GM19372 (cell line): ENCODE data around the gene MTR.

ENCODE experiments used
- ATAC-seq: cut with Tn5 transposase; IDR thresholded peaks from one replicate; pipeline ENCODE4 v1.9.1; 2021; ENCODE audit warnings: mild to moderate bottlenecking, low read depth, moderate library complexity; ENCODE audit not compliant: unreplicated experiment

The MTR gene

GRCh38 chr1:236773919-236774318, 21.2 kb upstream of the MTR start:
- no peak for ATAC-seq

GRCh38 chr1:236774926-236775325, 20.2 kb upstream of the MTR start:
- ATAC-seq = no peak

GRCh38 chr1:236779312-236779711, 15.8 kb upstream of the MTR start:
- no peak for ATAC-seq

GRCh38 chr1:236785477-236785876, 9.6 kb upstream of the MTR start:
- ATAC-seq = no peak

GRCh38 chr1:236786453-236786852, 8.6 kb upstream of the MTR start:
- ATAC-seq = no peak

GRCh38 chr1:236794585-236795034, 482 bp upstream of the MTR start:
- ATAC-seq = no peak

- peak; percentile 27 for ATAC-seq
Measured at GRCh38 chr1:236795757-236796667, 920 bp downstream of the MTR start.

- no peak for ATAC-seq
Measured at GRCh38 chr1:236799001-236799400, 3.9 kb downstream of the MTR start.

GRCh38 chr1:236800002-236800620, 5.0 kb downstream of the MTR start:
- ATAC-seq = no peak

GRCh38 chr1:236800623-236801022, 5.5 kb downstream of the MTR start:
- ATAC-seq = no peak

- no peak for ATAC-seq
Measured at GRCh38 chr1:236802264-236802663, 7.2 kb downstream of the MTR start.

- ATAC-seq = no peak
Measured at GRCh38 chr1:236806634-236807033, 11.5 kb downstream of the MTR start.

GRCh38 chr1:236808005-236808404, 12.9 kb downstream of the MTR start:
- ATAC-seq = no peak

- no peak for ATAC-seq
Measured at GRCh38 chr1:236808564-236809130, 13.6 kb downstream of the MTR start.

GRCh38 chr1:236809148-236809547, 14.1 kb downstream of the MTR start:
- ATAC-seq = no peak

- ATAC-seq = no peak
Measured at GRCh38 chr1:236810018-236810417, 14.9 kb downstream of the MTR start.

- no peak for ATAC-seq
Measured at GRCh38 chr1:236812334-236813030, 17.4 kb downstream of the MTR start.

GRCh38 chr1:236815941-236816340, 20.8 kb downstream of the MTR start:
- no peak for ATAC-seq

GRCh38 chr1:236819856-236820255, 24.8 kb downstream of the MTR start:
- no peak for ATAC-seq

- no peak for ATAC-seq
Measured at GRCh38 chr1:236821091-236821627, 26.1 kb downstream of the MTR start.

GRCh38 chr1:236823559-236823958, 28.5 kb downstream of the MTR start:
- ATAC-seq = no peak
